Omental fat pad (tissue), 4 donors: Measurements from ENCODE around the gene ENTPD2. TPM values are rescaled to one million over a fixed set of nuclear protein-coding genes. Genes with fewer than 3 reads are reported as not detected.

Source experiments
- ATAC-seq: fragments of 150-250 bp; one replicate; pipeline ENCODE4 v1.9.1; 2016; ENCODE audit warnings: mild to moderate bottlenecking, moderate library complexity; ENCODE audit not compliant: low FRiP score
- DNase-seq: peaks from one replicate; pipeline ENCODE4 v3.0.0-alpha.2; 2019; ENCODE audit warnings: low spot score
- CTCF ChIP-seq, 3 donors: fragments of 450-650 bp; IDR thresholded peaks; one replicate each; pipeline ENCODE4 v1.5.1; 2016 to 2017; ENCODE audit warnings: antibody characterized with exemption in 3 of 3, mild to moderate bottlenecking in 3 of 3, moderate library complexity in 2 of 3
- total RNA-seq, 4 donors: library from RNA; depleted of rRNA; stranded (reverse); fragments of >200 nt; gene quantifications; one replicate each; pipeline ENCODE4 v1.1.0, GENCODE V29; 2016

Gene ENTPD2
- total RNA-seq, 4 donors from 2014 or later = 0.25 to 0.72 (median 0.28) TPM; not detected in 1

GRCh38 chr9:137017071-137017470, 36.8 kb downstream of the ENTPD2 start:
- ATAC-seq = no peak
- DNase-seq = no peak
- no peak for TF ChIP-seq CTCF (IDR thresholded peaks at IDR 0.05)

- no peak for ATAC-seq
- DNase-seq = no peak
- no peak for TF ChIP-seq CTCF (IDR thresholded peaks at IDR 0.05)
Observed at GRCh38 chr9:137016436-137016835, 37.4 kb downstream of the ENTPD2 start.

DNA sequence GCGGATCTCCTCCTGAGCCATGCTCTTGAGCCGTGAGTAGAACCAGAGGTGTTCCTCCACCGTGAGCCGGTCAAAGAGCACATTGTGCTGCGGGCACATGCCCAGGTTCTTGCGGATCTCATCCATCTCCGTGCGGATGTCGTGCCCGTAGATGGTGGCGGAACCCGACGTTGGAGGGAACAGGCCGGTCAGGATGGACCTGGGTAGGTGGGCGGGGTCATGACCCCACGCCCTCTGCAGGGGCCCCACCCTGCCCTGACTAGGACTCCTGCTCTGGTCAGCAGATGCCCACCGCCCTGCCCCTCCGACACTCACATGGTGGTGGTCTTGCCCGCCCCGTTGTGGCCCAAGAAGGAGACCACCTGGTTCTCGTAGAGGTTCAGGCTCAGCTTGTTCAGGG, 37.9 kb downstream of the ENTPD2 start:
- DNase-seq (no peak), ATAC-seq (no peak)
- no peak for TF ChIP-seq CTCF (IDR thresholded peaks at IDR 0.05)

DNA sequence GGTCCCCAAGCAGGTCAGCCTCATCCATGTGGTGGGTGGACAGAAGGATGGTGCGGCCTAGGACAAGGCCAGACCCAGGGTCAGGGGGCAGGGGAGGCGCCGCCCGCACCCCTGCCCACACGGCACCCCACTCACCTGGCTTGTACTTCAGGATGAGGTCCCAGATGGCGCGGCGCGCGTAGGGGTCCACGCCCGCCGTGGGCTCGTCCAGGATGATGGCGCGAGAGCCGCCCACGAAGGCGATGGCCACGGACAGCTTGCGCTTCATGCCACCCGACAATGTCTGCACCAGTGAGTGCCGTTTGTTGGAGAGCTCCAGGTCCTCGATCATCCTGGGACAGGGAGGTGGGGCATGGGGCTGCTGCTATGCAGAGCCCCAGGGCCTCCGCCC, 38.3 kb downstream of the ENTPD2 start:
- DNase-seq (no peak), ATAC-seq (no peak)
- TF ChIP-seq CTCF (IDR thresholded peaks at IDR 0.05) = no peak

GRCh38 chr9:137014776-137015539, 38.9 kb downstream of the ENTPD2 start:
- DNase-seq = no peak
- TF ChIP-seq CTCF (IDR thresholded peaks at IDR 0.05) = no peak
- ATAC-seq = no peak

DNA sequence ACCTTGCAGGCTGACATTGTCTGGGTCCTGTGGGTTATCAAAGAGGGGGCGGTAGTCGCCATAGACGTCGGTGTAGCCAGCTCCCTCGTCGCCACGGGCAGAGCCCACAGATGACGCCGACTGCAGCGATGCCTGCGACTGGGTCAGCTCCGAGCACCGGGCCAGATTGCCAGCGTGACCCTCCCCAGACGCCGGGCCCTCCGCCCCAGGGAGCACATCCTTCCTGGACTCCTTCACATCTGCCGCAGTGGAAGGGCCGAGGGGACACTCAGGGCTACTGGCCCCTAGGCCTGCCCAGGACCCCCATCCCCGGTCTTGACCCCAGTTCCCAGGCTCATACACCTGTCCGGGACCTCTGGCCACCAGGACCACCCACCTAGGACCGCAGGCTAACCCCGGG, 39.7 kb downstream of the ENTPD2 start:
- TF ChIP-seq CTCF (IDR thresholded peaks at IDR 0.05) = no peak
- DNase-seq (no peak), ATAC-seq (no peak)

DNA sequence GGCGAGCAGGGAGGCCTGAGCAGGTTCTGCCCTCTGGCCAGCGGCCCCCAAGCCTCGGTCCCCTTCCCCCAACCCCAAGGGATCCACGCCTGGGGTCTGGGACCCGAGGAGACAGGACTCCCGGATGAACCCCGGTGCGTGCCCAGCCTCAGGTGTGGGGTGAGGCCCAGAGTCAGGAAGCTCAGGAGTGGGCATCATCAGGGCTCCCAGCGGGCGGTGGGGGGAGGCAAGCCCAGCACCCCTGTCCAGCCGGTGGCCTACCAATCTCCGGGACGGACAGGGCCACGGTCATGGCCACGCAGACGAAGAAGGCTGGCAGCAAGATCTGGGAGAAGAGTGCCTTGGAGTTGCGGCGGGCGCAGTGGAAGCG, 40.3 kb downstream of the ENTPD2 start:
- ATAC-seq (no peak), DNase-seq (no peak)
- no peak for TF ChIP-seq CTCF (IDR thresholded peaks at IDR 0.05)
